ENCODE data around the gene TRAF3.
A peak's percentile ranks its signal among the peaks of the same experiment; 100 is the strongest.

Gene TRAF3

DNA sequence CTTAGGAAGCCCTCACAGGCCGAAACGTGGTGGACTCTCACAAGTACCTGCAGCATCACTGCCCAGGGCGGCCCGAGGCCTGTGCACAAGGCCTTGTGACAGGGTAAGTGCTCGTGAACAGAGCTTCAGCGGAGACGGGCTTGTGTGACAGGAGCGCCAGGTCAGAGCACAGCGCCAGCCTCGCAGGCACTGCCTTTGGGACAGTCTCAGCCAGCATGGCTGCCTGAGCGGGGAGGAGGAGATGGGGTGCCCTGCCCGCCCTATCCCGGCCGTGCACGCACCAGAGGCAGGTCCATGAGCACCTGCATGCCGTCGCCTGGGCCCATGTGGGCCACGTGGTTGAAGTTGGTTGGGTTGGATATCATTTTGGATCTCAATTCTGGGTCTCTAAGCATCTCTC lies 162.1 kb downstream of the TRAF3 start:
- no peak for DNase-seq (ENCODE audit: low spot score)

- no peak for DNase-seq (ENCODE audit: low spot score)
Measured at GRCh38 chr14:102939820-102940561, 162.7 kb downstream of the TRAF3 start.

- DNase-seq (ENCODE audit: low spot score), result no peak
Measured at GRCh38 chr14:102940729-102941362, 163.6 kb downstream of the TRAF3 start.

- no peak for DNase-seq (ENCODE audit: low spot score)
Measured at GRCh38 chr14:102941419-102942011, 164.3 kb downstream of the TRAF3 start.

GRCh38 chr14:102942069-102942468 lies 164.8 kb downstream of the TRAF3 start:
- DNase-seq (ENCODE audit: low spot score), result no peak

DNA sequence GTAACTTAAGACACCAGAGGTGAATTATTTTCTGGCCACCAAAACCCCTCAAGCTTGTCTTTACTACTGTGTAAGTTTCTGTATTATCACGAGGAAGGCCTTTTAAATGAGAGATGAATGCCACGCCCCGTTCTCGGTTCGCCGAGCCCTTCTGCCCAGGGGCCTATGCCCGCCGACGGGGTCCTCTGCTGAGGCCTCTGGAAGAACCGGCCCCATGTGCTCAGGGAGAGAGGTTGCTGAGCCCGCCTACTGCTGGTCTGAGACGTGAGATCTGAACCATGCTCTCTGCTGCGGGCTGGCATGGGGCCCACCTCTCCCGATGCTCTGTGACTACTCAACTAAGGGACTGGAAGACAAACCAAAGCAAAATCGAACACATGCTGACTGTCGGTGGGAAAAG lies 166.2 kb downstream of the TRAF3 start:
- no peak for DNase-seq (ENCODE audit: low spot score)

- DNase-seq (ENCODE audit: low spot score), result no peak
Measured at GRCh38 chr14:102943979-102944378, 166.7 kb downstream of the TRAF3 start.

GRCh38 chr14:102944448-102945330 lies 167.4 kb downstream of the TRAF3 start:
- DNase-seq (ENCODE audit: low spot score), result no peak

- DNase-seq (ENCODE audit: low spot score), result no peak
Measured at GRCh38 chr14:102945346-102946130, 168.3 kb downstream of the TRAF3 start.

DNA sequence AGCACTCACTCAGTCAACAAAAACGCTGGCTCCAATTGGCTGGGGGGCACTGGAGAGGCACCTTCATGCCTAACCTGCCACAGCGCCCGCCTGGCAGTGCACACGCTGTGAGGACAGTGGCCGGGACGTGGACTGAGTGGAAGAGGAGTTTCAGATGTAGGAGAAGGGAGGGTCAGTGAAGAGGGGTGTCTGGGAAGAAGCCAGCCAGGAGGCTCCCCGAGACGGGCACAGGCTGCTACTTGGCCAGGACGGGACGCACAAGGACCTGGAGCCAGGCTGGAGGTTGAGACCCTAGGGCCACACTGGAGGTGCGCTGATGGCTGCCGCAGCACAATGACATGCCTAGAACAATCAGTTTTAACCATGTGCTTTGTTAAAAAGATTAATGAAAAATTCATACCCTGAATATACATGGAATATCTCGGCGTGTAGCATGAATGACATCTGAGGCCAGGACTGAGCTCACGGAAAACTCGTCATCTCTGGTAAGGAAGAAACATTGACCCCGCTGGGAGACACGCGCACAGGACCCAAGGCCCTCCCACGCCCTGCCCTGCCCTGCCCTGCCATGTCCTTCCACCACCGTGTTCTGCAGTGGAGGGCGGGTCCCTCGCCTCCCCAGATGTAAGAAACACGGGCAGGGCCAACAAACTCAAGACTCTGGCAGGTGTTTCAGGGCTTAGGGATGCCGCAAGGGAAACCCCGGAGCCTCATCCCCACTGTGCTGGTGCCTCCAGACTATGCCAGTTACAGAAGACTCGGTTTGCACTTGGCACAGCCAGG lies 170.3 kb downstream of the TRAF3 start:
- DNase-seq (ENCODE audit: low spot score), result no peak

DNA sequence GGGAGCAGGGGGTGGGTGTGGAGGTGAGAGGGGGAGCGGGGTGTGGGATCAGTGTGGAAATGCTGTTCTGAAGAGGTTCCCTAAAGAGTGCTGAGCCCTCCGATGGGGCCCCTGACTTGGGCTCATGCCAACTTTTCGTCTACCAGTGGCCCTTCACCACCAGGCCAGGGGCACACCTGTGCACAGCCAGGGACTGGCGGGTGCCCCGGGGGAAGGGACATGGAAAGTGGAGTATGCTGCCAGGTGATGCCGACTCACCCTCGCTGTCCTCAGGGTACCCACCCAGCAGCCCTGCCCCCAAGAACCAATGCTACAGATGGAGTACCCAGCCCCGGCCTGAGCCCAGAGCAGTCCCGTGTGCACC lies 171.4 kb downstream of the TRAF3 start:
- no peak for DNase-seq (ENCODE audit: low spot score)

DNA sequence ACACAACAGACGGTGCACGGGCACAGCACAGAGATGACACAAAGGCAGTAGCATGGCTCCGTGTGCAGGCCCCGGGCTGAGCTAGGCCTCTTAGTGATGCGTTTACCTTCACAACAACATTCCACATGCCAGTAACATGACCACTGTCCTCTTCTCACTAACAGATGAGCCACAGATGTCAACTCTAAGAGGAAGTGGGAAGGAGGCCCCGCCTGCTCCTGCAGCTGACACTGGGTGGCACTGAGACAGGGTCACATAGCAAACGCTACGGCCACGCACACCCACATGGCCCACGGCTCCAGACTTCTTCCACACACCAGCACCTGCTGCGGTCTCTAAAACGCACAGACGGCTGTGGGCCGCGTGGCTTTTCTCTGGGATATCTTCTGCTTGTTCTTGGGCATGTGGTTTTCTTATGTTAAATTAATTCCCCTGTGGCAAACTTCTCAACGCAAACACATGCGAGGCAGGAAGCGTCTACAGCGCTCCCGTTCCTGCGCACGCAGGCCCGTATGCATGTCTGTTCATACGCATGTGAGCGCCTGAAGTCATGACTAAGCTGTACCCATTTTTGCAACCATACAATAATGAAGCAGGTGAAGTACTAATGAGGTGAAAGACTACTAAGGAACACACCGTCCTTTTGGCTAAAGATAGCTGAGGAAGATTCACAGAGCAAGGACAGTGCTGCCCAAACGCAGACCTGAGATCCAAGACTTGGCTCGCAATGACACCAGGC lies 172.0 kb downstream of the TRAF3 start:
- DNase-seq (ENCODE audit: low spot score), result no peak

GRCh38 chr14:102949801-102950451 lies 172.7 kb downstream of the TRAF3 start:
- no peak for DNase-seq (ENCODE audit: low spot score)

- peak; percentile 79 for DNase-seq (ENCODE audit: low spot score)
Measured at GRCh38 chr14:102951034-102951433, 173.8 kb downstream of the TRAF3 start.

- no peak for DNase-seq (ENCODE audit: low spot score)
Measured at GRCh38 chr14:102951799-102952198, 174.6 kb downstream of the TRAF3 start.

DNA sequence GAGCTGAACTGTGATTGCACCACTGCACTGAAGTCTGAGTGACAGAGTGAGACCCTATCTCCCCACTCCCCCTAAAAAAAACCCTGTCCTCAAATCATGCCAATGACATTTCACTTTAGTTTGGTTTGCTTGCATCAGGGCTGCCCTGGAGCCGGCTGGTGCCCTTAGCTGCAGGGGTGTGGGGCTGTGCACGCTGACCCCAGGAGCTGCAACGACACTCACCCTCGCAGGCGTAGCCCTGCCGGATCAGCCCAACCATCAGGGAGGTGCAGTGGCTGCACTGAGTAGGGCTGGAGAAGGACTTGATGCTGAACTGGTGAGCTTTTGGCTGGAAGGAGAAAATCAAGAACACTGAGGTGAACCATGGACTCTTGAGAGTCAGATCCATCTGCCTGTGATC lies 175.0 kb downstream of the TRAF3 start:
- DNase-seq (ENCODE audit: low spot score), result no peak

- no peak for DNase-seq (ENCODE audit: low spot score)
Measured at GRCh38 chr14:102953100-102953499, 175.9 kb downstream of the TRAF3 start.

GRCh38 chr14:102954081-102954789 lies 177.0 kb downstream of the TRAF3 start:
- DNase-seq (ENCODE audit: low spot score), result no peak

All from COLO829 (cell line).